T follicular helper cell (primary cell): ENCODE data around the gene SYT14.

Source experiments
- DNase-seq: peaks from one replicate; pipeline ENCODE4 v3.0.0-alpha.2; 2020; ENCODE audit warnings: low read depth

SYT14 gene

GRCh38 chr1:210207597-210208450 is 269.8 kb downstream of the SYT14 start:
- no peak for DNase-seq

GRCh38 chr1:210213335-210213734 is 275.3 kb downstream of the SYT14 start:
- no peak for DNase-seq

- DNase-seq, result no peak
Observed at GRCh38 chr1:210214573-210215409, 276.8 kb downstream of the SYT14 start.

GRCh38 chr1:210217482-210217881 is 279.5 kb downstream of the SYT14 start:
- no peak for DNase-seq

- DNase-seq, result no peak
Observed at GRCh38 chr1:210218047-210218446, 280.0 kb downstream of the SYT14 start.
